NCI-H82 treated with DMSO at 0.1 percent for 48 hours (cell line): ENCODE data around the gene COA8.

Experiments used
- DNase-seq: peaks from one replicate; lab custom pipeline; 2025; ENCODE audit not compliant: unreplicated experiment; lab: John Stamatoyannopoulos, UW

COA8 gene

GRCh38 chr14:103525430-103526246 lies 37.1 kb upstream of the COA8 start:
- DNase-seq: peak; percentile 12

GRCh38 chr14:103526247-103526913 lies 36.4 kb upstream of the COA8 start:
- DNase-seq: no peak

- DNase-seq: no peak
Measured at GRCh38 chr14:103526914-103527248, 35.9 kb upstream of the COA8 start.

- DNase-seq: no peak
Measured at GRCh38 chr14:103527408-103528145, 35.2 kb upstream of the COA8 start.

- DNase-seq: no peak
Measured at GRCh38 chr14:103528146-103528586, 34.6 kb upstream of the COA8 start.

- peak; percentile 41 for DNase-seq
Measured at GRCh38 chr14:103528587-103529382, 34.0 kb upstream of the COA8 start, which contains the start of gene TRMT61A. TSS of gene TRMT61A (plus strand) at chr14:103529196. CDS start at chr14:103529979, 783 bp downstream.

- DNase-seq: no peak
Measured at GRCh38 chr14:103529383-103530365, 33.1 kb upstream of the COA8 start.

GRCh38 chr14:103530390-103530789 lies 32.4 kb upstream of the COA8 start:
- no peak for DNase-seq

- DNase-seq: no peak
Measured at GRCh38 chr14:103530831-103531230, 31.9 kb upstream of the COA8 start.

GRCh38 chr14:103531421-103532215 lies 31.1 kb upstream of the COA8 start:
- DNase-seq: no peak

- no peak for DNase-seq
Measured at GRCh38 chr14:103532216-103533136, 30.3 kb upstream of the COA8 start.

- no peak for DNase-seq
Measured at GRCh38 chr14:103533137-103533998, 29.4 kb upstream of the COA8 start.

- DNase-seq: no peak
Measured at GRCh38 chr14:103533999-103534575, 28.7 kb upstream of the COA8 start.

- DNase-seq: no peak
Measured at GRCh38 chr14:103534576-103535061, 28.1 kb upstream of the COA8 start.

- no peak for DNase-seq
Measured at GRCh38 chr14:103535081-103535890, 27.5 kb upstream of the COA8 start.
